Activated T-helper 1 cell treated with anti-CD3 and anti-CD28 coated beads, Interleukin-12 subunit alpha, Interleukin-12 subunit beta, Interleukin-2, Interleukin-4 antibody, amounts not matched to agents 30 ng/mL and 10 ng/mL and 1 ng/mL, durations not matched to agents 14 hours and 24 hours and 36 hours (primary cell): ENCODE measurements around the gene PSORS1C2. TPM values are rescaled to one million over a fixed set of nuclear protein-coding genes. Genes with fewer than 3 reads are reported as not detected.

Experiments used
- DNase-seq: peaks from one replicate; pipeline ENCODE4 v3.0.0; 2021; ENCODE audit warnings: low spot score
- H3K27ac Mint-ChIP-seq: one replicate; pipeline ENCODE4 v1.8.0; 2021; ENCODE audit warnings: mild to moderate bottlenecking, mixed read lengths
- H3K27me3 Mint-ChIP-seq: one replicate; pipeline ENCODE4 v1.8.0; 2022; ENCODE audit warnings: mild to moderate bottlenecking, moderate library complexity, mixed read lengths; ENCODE audit not compliant: insufficient read depth
- H3K36me3 Mint-ChIP-seq: one replicate; pipeline ENCODE4 v1.8.0; 2021; ENCODE audit warnings: low read depth, mixed read lengths
- H3K4me1 Mint-ChIP-seq: one replicate; pipeline ENCODE4 v1.8.0; 2021; ENCODE audit warnings: low read depth, mixed read lengths
- H3K4me3 Mint-ChIP-seq: one replicate; pipeline ENCODE4 v1.8.0; 2021; ENCODE audit warnings: mild to moderate bottlenecking, moderate library complexity, mixed read lengths
- H3K9me3 Mint-ChIP-seq: one replicate; pipeline ENCODE4 v1.8.0; 2021; ENCODE audit warnings: mixed read lengths
- intact Hi-C: fragments of 100-400 bp; cut with micrococcal nuclease; formaldehyde crosslinking; loops from one replicate; pipeline ENCODE4 v1.15.1; 2024
- total RNA-seq: library from RNA; stranded (reverse); gene quantifications from 2 replicates; pipeline ENCODE4 v1.2.3, GENCODE V29; 2022

The PSORS1C2 gene
- total RNA-seq, 1 donor from 2014 or later, result not detected

GRCh38 chr6:31144296-31144969 is 5.6 kb upstream of the PSORS1C2 start:
- DNase-seq, result no peak
- intact Hi-C loops, result no loop called here
- H3K27ac Mint-ChIP-seq, result no peak overlapping the region
- peaks cover 1% of the 10 kb centered on the region for H3K36me3 Mint-ChIP-seq
- no peaks in the 10 kb centered on the region for H3K4me1 Mint-ChIP-seq
- H3K9me3 Mint-ChIP-seq, result no peaks in the 10 kb centered on the region
- H3K4me3 Mint-ChIP-seq, result no peak overlapping the region
- H3K27me3 Mint-ChIP-seq, result no peaks in the 10 kb centered on the region

GRCh38 chr6:31143148-31143547 is 4.3 kb upstream of the PSORS1C2 start:
- H3K27ac Mint-ChIP-seq, result no peak overlapping the region

GRCh38 chr6:31142361-31142761 is 3.5 kb upstream of the PSORS1C2 start:
- intact Hi-C loops, result no loop called here

More at GRCh38 chr6:31143148-31143547, 4.3 kb upstream of the PSORS1C2 start:
- Mint-ChIP-seq H3K36me3 (peaks cover 1% of the 10 kb centered on the region), H3K9me3 (no peaks in the 10 kb centered on the region), H3K4me3 (no peak overlapping the region), H3K27me3 (peaks cover 3% of the 10 kb centered on the region), H3K4me1 (no peaks in the 10 kb centered on the region)
- no peak for DNase-seq
- intact Hi-C loops, result no loop called here

GRCh38 chr6:31140643-31141042 is 1.8 kb upstream of the PSORS1C2 start:
- Mint-ChIP-seq H3K4me1 (peaks cover 8% of the 10 kb centered on the region), H3K36me3 (no peaks in the 10 kb centered on the region), H3K27ac (no peak overlapping the region), H3K4me3 (no peak overlapping the region), H3K9me3 (no peaks in the 10 kb centered on the region), H3K27me3 (peaks cover 3% of the 10 kb centered on the region)
- no peak for DNase-seq
- intact Hi-C loops, result no loop called here

More at GRCh38 chr6:31142361-31142761, 3.5 kb upstream of the PSORS1C2 start:
- Mint-ChIP-seq H3K4me3 (no peak overlapping the region), H3K4me1 (peaks cover 6% of the 10 kb centered on the region), H3K9me3 (no peaks in the 10 kb centered on the region), H3K27ac (no peak overlapping the region), H3K27me3 (peaks cover 3% of the 10 kb centered on the region), H3K36me3 (peaks cover 1% of the 10 kb centered on the region)
- no peak for DNase-seq

GRCh38 chr6:31139599-31139998 is 733 bp upstream of the PSORS1C2 start:
- Mint-ChIP-seq H3K36me3 (no peaks in the 10 kb centered on the region), H3K4me3 (no peak overlapping the region), H3K9me3 (no peaks in the 10 kb centered on the region), H3K27ac (no peak overlapping the region), H3K4me1 (peaks cover 8% of the 10 kb centered on the region), H3K27me3 (peaks cover 3% of the 10 kb centered on the region)
- no peak for DNase-seq
- intact Hi-C loops, result no loop called here

GRCh38 chr6:31135710-31136109 is 3.2 kb downstream of the PSORS1C2 start:
- Mint-ChIP-seq H3K36me3 (no peaks in the 10 kb centered on the region), H3K4me1 (peaks cover 8% of the 10 kb centered on the region), H3K9me3 (no peaks in the 10 kb centered on the region), H3K27ac (no peak overlapping the region), H3K27me3 (peaks cover 6% of the 10 kb centered on the region), H3K4me3 (no peak overlapping the region)
- no peak for DNase-seq
- intact Hi-C loops, result no loop called here

GRCh38 chr6:31132806-31133205 is 6.1 kb downstream of the PSORS1C2 start:
- H3K9me3 Mint-ChIP-seq, result no peaks in the 10 kb centered on the region

GRCh38 chr6:31131595-31131994 is 7.3 kb downstream of the PSORS1C2 start:
- intact Hi-C loops, result no loop called here
- DNase-seq, result no peak
- Mint-ChIP-seq H3K4me3 (no peak overlapping the region), H3K4me1 (peaks cover 7% of the 10 kb centered on the region), H3K9me3 (no peaks in the 10 kb centered on the region), H3K36me3 (no peaks in the 10 kb centered on the region), H3K27me3 (peaks cover 17% of the 10 kb centered on the region), H3K27ac (no peak overlapping the region)

More at GRCh38 chr6:31132806-31133205, 6.1 kb downstream of the PSORS1C2 start:
- Mint-ChIP-seq H3K27me3 (peaks cover 15% of the 10 kb centered on the region), H3K4me3 (no peak overlapping the region), H3K27ac (no peak overlapping the region), H3K4me1 (peaks cover 13% of the 10 kb centered on the region), H3K36me3 (no peaks in the 10 kb centered on the region)
- DNase-seq, result no peak
- intact Hi-C loops, result no loop called here

GRCh38 chr6:31130751-31131150 is 8.1 kb downstream of the PSORS1C2 start:
- H3K27ac Mint-ChIP-seq, result no peak overlapping the region
- DNase-seq, result no peak
- no peaks in the 10 kb centered on the region for H3K9me3 Mint-ChIP-seq
- no peak overlapping the region for H3K4me3 Mint-ChIP-seq
- no peaks in the 10 kb centered on the region for H3K36me3 Mint-ChIP-seq
- peaks cover 19% of the 10 kb centered on the region for H3K27me3 Mint-ChIP-seq
- intact Hi-C loops, result no loop called here
- peaks cover 7% of the 10 kb centered on the region for H3K4me1 Mint-ChIP-seq

- Mint-ChIP-seq H3K9me3 (no peaks in the 10 kb centered on the region), H3K27ac (no peak overlapping the region), H3K4me3 (no peak overlapping the region), H3K4me1 (peaks cover 7% of the 10 kb centered on the region), H3K27me3 (peaks cover 19% of the 10 kb centered on the region), H3K36me3 (no peaks in the 10 kb centered on the region)
- intact Hi-C loops, result no loop called here
- DNase-seq, result no peak
Observed at GRCh38 chr6:31129130-31129529, 9.7 kb downstream of the PSORS1C2 start.

GRCh38 chr6:31128093-31128676 is 10.7 kb downstream of the PSORS1C2 start:
- DNase-seq, result peak; percentile 54
- Mint-ChIP-seq H3K4me1 (peaks cover 7% of the 10 kb centered on the region), H3K36me3 (no peaks in the 10 kb centered on the region), H3K9me3 (no peaks in the 10 kb centered on the region), H3K4me3 (no peak overlapping the region), H3K27ac (peak overlapping the region; percentile 13), H3K27me3 (peaks cover 20% of the 10 kb centered on the region)
- intact Hi-C loops, result no loop called here

- intact Hi-C loops, result no loop called here
- Mint-ChIP-seq H3K4me3 (no peak overlapping the region), H3K27ac (no peak overlapping the region), H3K4me1 (peaks cover 7% of the 10 kb centered on the region), H3K27me3 (peaks cover 18% of the 10 kb centered on the region), H3K9me3 (no peaks in the 10 kb centered on the region), H3K36me3 (no peaks in the 10 kb centered on the region)
- DNase-seq, result no peak
Observed at GRCh38 chr6:31126396-31127175, 12.3 kb downstream of the PSORS1C2 start.
